Liver (tissue), 9 donors: ENCODE data around the gene PNKP. TPM values are rescaled to one million over a fixed set of nuclear protein-coding genes. Genes with fewer than 3 reads are reported as not detected.

Experiments
- DNase-seq: peaks from one replicate; pipeline ENCODE4 v3.0.0-alpha.2; 2017; ENCODE audit warnings: low spot score
- H3K27ac ChIP-seq, 2 donors: one replicate each; pipeline ENCODE4 v1.7.0; 2013; ENCODE audit warnings: inconsistent platforms in 2 of 2, low read length in 2 of 2, control low read depth in 1 of 2, low read depth in 1 of 2, mild to moderate bottlenecking in 1 of 2
- H3K27me3 ChIP-seq, 4 donors: one replicate each; pipeline versions ENCODE4 v1.6.1 to v1.7.0; 2013; ENCODE audit warnings: low read length in 3 of 4, inconsistent platforms in 1 of 4, mild to moderate bottlenecking in 1 of 4, moderate library complexity in 1 of 4; ENCODE audit not compliant: control insufficient read depth in 4 of 4, insufficient read depth in 4 of 4
- H3K36me3 ChIP-seq, 4 donors: one replicate each; pipeline versions ENCODE4 v1.6.1 to v1.7.0; 2013; ENCODE audit warnings: low read length in 3 of 4, mild to moderate bottlenecking in 3 of 4, low read depth in 1 of 4, moderate library complexity in 1 of 4; ENCODE audit not compliant: control insufficient read depth in 4 of 4, insufficient read depth in 3 of 4
- H3K4me1 ChIP-seq, 4 donors: one replicate each; pipeline versions ENCODE4 v1.6.1 to v1.7.0; 2013; ENCODE audit warnings: low read length in 3 of 4, mild to moderate bottlenecking in 3 of 4, moderate library complexity in 1 of 4; ENCODE audit not compliant: control insufficient read depth in 4 of 4, insufficient read depth in 4 of 4
- H3K4me3 ChIP-seq, 3 donors: one replicate each; pipeline versions ENCODE4 v1.6.1 to v1.7.0; 2013; ENCODE audit warnings: low read length in 3 of 3, control low read depth in 1 of 3, low read depth in 1 of 3, mild to moderate bottlenecking in 1 of 3
- H3K9ac ChIP-seq, 2 donors: one replicate each; pipeline ENCODE4 v1.7.0; 2013; ENCODE audit warnings: low read length in 2 of 2, mild to moderate bottlenecking in 2 of 2, moderate library complexity in 2 of 2, control low read depth in 1 of 2, low read depth in 1 of 2
- H3K9me3 ChIP-seq, 4 donors: one replicate each; pipeline versions ENCODE4 v1.6.1 to v1.7.0; 2013; ENCODE audit warnings: low read length in 3 of 4; ENCODE audit not compliant: control insufficient read depth in 4 of 4
- ATF3 ChIP-seq: IDR thresholded peaks from 2 replicates; pipeline ENCODE4 v1.6.1; 2016; ENCODE audit warnings: antibody characterized with exemption
- CTCF ChIP-seq: fragments of 150-350 bp; IDR thresholded peaks from 2 replicates; pipeline ENCODE4 v1.5.1; 2017; ENCODE audit warnings: improper control_type of control experiment, low read depth, low read length; ENCODE audit not compliant: missing input control
- EGR1 ChIP-seq, 2 donors: IDR thresholded peaks; 2 replicates each; pipeline ENCODE4 v1.6.1; 2016 to 2018; ENCODE audit warnings: antibody characterized with exemption in 2 of 2, low read depth in 2 of 2
- FOXA1 ChIP-seq: IDR thresholded peaks from 2 replicates; pipeline ENCODE4 v1.6.1; 2016; ENCODE audit warnings: antibody characterized with exemption
- FOXA2 ChIP-seq: IDR thresholded peaks from 2 replicates; pipeline ENCODE4 v1.6.1; 2016; ENCODE audit warnings: antibody characterized with exemption
- GABPA ChIP-seq, 2 donors: IDR thresholded peaks in 1 of 2; conservative IDR thresholded peaks in 1 of 2; 2 replicates each; pipeline ENCODE4 v1.6.1; 2016; ENCODE audit warnings: antibody characterized with exemption in 2 of 2, mild to moderate bottlenecking in 1 of 2, moderate library complexity in 1 of 2
- JUND ChIP-seq, 2 donors: IDR thresholded peaks; 2 replicates each; pipeline ENCODE4 v1.6.1; 2016; ENCODE audit warnings: antibody characterized with exemption in 2 of 2
- NR2F2 ChIP-seq: IDR thresholded peaks from 2 replicates; pipeline ENCODE4 v1.6.1; 2016; ENCODE audit warnings: antibody characterized with exemption
- TAF1 ChIP-seq: conservative IDR thresholded peaks from 2 replicates; pipeline ENCODE4 v1.6.1; 2016; ENCODE audit warnings: antibody characterized with exemption, mild to moderate bottlenecking
- YY1 ChIP-seq: IDR thresholded peaks from 2 replicates; pipeline ENCODE4 v1.6.1; 2016; ENCODE audit warnings: antibody characterized with exemption, mild to moderate bottlenecking
- ZBTB33 ChIP-seq: IDR thresholded peaks from 2 replicates; pipeline ENCODE4 v1.6.1; 2016; ENCODE audit warnings: antibody characterized with exemption
- WGBS: extraction: QIAGEN DNeasy Blood & Tissue Kit; methylation state at CpG from one replicate; pipeline ENCODE4 v1.1.7; 2013; 5-methylcytosine and 5-hydroxymethylcytosine counted together
- polyA plus RNA-seq, 2 donors: library from polyadenylated mRNA; stranded (reverse) in 1 of 2; unstranded in 1 of 2; fragments of 200-250 nt in 1 of 2; fragments of >200 nt in 1 of 2; fragmentation: Nextera tagmentation in 1 of 2; extraction: Ambion mirVana in 1 of 2; gene quantifications; one replicate each; pipeline versions ENCODE4 v1.2.1 to v1.2.3, GENCODE V29; 2013 to 2015
- total RNA-seq, 2 donors: library from RNA; depleted of rRNA; stranded (reverse); fragments of >200 nt; gene quantifications; one replicate each; pipeline ENCODE4 v1.2.3, GENCODE V29; 2014
- donor health status: healthy.
- donor health status: healthy.
- donor health status: healthy.
- donor health status: healthy.
- donor health status: healthy.

PNKP gene
- total and polyA plus RNA-seq, 4 donors, result 17.3 to 30.9 (median 19.8) TPM

- H3K4me3 ChIP-seq, result peak overlapping the region; percentile 88 to 93 (median 89)
- no peak for DNase-seq
- peaks cover 2 to 7% (median 4%) of the 10 kb centered on the region in 4 donors for H3K36me3 ChIP-seq
- H3K27me3 ChIP-seq, result no peaks in the 10 kb centered on the region
- peak overlapping the region; percentile 93 to 100 for H3K9ac ChIP-seq
- peaks cover 6 to 39% (median 30%) of the 10 kb centered on the region in 4 donors for H3K4me1 ChIP-seq
- no peaks in the 10 kb centered on the region for H3K9me3 ChIP-seq
- no peak for TF ChIP-seq FOXA1
- H3K27ac ChIP-seq, result peak overlapping the region in 1 of 2 donors; percentile 92
- 88% methylated on average over 4 of the region's 4 CpGs for WGBS
These were observed 7.8 kb upstream of the PNKP start for GRCh38 chr19:49875177-49875576.

- no peak overlapping the region for H3K4me3 ChIP-seq
- WGBS, result 95% methylated on average over 11 of the region's 11 CpGs
- H3K9ac ChIP-seq, result no peak overlapping the region
- peaks cover 0 to 7% (median 2%) of the 10 kb centered on the region in 4 donors for H3K36me3 ChIP-seq
- TF ChIP-seq FOXA2 (no peak), GABPA (IDR thresholded peaks at IDR 0.05 in 1 of 2, conservative IDR thresholded peaks at IDR 0.05 in 1 of 2) (no peak), NR2F2 (no peak), JUND (IDR thresholded peaks at IDR 0.05) (no peak), ZBTB33 (no peak), ATF3 (no peak), FOXA1 (no peak)
- no peaks in the 10 kb centered on the region for H3K27me3 ChIP-seq
- H3K27ac ChIP-seq, result no peak overlapping the region
- peaks cover 6 to 41% (median 32%) of the 10 kb centered on the region in 4 donors for H3K4me1 ChIP-seq
- H3K9me3 ChIP-seq, result no peaks in the 10 kb centered on the region
- no peak for DNase-seq
These were observed 7.3 kb upstream of the PNKP start for GRCh38 chr19:49874503-49875157.

GRCh38 chr19:49873834-49874233 is 6.5 kb upstream of the PNKP start:
- TF ChIP-seq CTCF (no peak), FOXA1 (no peak), JUND (IDR thresholded peaks at IDR 0.05) (no peak), YY1 (no peak), EGR1 (IDR thresholded peaks at IDR 0.05; ENCODE audit: low read depth in 2 of 2) (no peak), TAF1 (no peak)
- no peak overlapping the region for H3K4me3 ChIP-seq
- H3K36me3 ChIP-seq, result no peaks in the 10 kb centered on the region
- H3K9ac ChIP-seq, result no peak overlapping the region
- DNase-seq, result no peak
- WGBS, result 93% methylated on average over 10 of the region's 10 CpGs
- no peaks in the 10 kb centered on the region for H3K9me3 ChIP-seq
- H3K27ac ChIP-seq, result no peak overlapping the region
- peaks cover 6 to 40% (median 30%) of the 10 kb centered on the region in 4 donors for H3K4me1 ChIP-seq
- no peaks in the 10 kb centered on the region for H3K27me3 ChIP-seq
